ENCODE results near the gene MRPS18A. TPM values are rescaled to one million over a fixed set of nuclear protein-coding genes. Genes with fewer than 3 reads are reported as not detected.
"Not testable (repeated sequence)": the region's sequence is repeated elsewhere in the genome, so short reads cannot be mapped to it uniquely, and the experiment has no call there.

MRPS18A gene
- total and polyA plus RNA-seq, 2 experiments from 2014 or later: 58.6 to 62.7 TPM

DNA sequence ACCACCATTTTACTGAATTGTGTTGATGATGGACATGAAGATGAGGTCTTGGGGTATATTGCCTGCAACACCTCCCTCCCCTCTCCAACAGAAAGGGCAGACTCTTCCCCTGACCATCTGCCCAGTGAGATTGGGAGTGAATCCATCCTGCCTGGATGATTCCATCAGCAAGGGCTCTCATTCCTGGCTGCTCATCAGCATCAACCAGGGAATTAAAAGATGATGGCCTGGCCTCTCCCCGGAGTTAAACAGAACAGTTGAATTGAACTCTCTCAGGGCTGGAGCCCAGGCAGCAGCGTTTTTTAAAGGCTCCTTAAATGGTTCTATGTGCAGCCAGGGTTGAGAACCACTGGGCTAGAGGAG is 14.6 kb upstream of the MRPS18A start (continued):
- TF ChIP-seq, protein P1, sequence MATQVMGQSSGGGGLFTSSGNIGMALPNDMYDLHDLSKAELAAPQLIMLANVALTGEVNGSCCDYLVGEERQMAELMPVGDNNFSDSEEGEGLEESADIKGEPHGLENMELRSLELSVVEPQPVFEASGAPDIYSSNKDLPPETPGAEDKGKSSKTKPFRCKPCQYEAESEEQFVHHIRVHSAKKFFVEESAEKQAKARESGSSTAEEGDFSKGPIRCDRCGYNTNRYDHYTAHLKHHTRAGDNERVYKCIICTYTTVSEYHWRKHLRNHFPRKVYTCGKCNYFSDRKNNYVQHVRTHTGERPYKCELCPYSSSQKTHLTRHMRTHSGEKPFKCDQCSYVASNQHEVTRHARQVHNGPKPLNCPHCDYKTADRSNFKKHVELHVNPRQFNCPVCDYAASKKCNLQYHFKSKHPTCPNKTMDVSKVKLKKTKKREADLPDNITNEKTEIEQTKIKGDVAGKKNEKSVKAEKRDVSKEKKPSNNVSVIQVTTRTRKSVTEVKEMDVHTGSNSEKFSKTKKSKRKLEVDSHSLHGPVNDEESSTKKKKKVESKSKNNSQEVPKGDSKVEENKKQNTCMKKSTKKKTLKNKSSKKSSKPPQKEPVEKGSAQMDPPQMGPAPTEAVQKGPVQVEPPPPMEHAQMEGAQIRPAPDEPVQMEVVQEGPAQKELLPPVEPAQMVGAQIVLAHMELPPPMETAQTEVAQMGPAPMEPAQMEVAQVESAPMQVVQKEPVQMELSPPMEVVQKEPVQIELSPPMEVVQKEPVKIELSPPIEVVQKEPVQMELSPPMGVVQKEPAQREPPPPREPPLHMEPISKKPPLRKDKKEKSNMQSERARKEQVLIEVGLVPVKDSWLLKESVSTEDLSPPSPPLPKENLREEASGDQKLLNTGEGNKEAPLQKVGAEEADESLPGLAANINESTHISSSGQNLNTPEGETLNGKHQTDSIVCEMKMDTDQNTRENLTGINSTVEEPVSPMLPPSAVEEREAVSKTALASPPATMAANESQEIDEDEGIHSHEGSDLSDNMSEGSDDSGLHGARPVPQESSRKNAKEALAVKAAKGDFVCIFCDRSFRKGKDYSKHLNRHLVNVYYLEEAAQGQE (IDR thresholded peaks at IDR 0.05; ENCODE audit: unreplicated experiment): no peak
- TF ChIP-seq, protein P2, sequence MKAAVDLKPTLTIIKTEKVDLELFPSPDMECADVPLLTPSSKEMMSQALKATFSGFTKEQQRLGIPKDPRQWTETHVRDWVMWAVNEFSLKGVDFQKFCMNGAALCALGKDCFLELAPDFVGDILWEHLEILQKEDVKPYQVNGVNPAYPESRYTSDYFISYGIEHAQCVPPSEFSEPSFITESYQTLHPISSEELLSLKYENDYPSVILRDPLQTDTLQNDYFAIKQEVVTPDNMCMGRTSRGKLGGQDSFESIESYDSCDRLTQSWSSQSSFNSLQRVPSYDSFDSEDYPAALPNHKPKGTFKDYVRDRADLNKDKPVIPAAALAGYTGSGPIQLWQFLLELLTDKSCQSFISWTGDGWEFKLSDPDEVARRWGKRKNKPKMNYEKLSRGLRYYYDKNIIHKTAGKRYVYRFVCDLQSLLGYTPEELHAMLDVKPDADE (IDR thresholded peaks at IDR 0.05): no peak
- no peak for TF ChIP-seq JUNB (IDR thresholded peaks at IDR 0.05; ENCODE audit: unreplicated experiment)
- TF ChIP-seq ZNF114 (CRISPR knock-in tag; IDR thresholded peaks at IDR 0.05): no peak
- TF ChIP-seq NANOG (IDR thresholded peaks at IDR 0.05; ENCODE audit: borderline replicate concordance): no peak
- no peak for TF ChIP-seq CREB1 (CRISPR knock-in tag; IDR thresholded peaks at IDR 0.05; ENCODE audit: low read depth)
- TF ChIP-seq STAT1 (IDR thresholded peaks at IDR 0.05; ENCODE audit: unreplicated experiment): no peak
- TF ChIP-seq, protein P3, sequence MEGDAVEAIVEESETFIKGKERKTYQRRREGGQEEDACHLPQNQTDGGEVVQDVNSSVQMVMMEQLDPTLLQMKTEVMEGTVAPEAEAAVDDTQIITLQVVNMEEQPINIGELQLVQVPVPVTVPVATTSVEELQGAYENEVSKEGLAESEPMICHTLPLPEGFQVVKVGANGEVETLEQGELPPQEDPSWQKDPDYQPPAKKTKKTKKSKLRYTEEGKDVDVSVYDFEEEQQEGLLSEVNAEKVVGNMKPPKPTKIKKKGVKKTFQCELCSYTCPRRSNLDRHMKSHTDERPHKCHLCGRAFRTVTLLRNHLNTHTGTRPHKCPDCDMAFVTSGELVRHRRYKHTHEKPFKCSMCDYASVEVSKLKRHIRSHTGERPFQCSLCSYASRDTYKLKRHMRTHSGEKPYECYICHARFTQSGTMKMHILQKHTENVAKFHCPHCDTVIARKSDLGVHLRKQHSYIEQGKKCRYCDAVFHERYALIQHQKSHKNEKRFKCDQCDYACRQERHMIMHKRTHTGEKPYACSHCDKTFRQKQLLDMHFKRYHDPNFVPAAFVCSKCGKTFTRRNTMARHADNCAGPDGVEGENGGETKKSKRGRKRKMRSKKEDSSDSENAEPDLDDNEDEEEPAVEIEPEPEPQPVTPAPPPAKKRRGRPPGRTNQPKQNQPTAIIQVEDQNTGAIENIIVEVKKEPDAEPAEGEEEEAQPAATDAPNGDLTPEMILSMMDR (conservative IDR thresholded peaks at IDR 0.05; ENCODE audit: low read depth in 2 of 2): no peak

DNA sequence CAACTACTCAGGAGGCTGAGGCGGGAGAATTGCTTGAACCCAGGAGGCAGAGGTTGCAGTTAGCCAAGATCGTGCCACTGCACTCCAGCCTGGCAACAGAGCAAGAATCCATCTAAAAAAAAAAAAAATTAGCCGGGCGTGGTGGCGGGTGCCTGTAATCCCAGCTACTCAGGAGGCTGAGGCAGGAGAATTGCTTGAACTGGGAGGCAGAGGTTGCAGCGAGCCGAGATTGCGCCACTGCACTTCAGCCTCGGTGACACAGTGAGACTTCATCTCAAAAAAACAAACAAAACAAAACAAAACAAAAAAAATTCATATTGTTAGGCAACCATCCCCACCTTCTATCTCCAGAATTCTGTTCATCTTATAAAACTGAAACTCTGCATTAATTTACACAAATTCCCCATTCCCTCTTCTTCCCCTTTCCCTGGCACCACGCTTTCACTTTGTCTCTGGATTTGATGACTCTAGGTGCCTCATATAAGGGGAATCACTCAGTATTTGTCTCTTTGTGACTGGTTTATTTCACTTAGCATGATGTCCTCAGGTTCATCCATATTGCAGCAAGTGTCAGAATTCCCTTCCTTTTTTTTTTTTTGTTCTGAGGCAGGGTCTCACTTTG is 13.5 kb upstream of the MRPS18A start:
- H3K27ac ChIP-seq (ENCODE audit: low read depth); ATAC-seq; H3K4me3 Mint-ChIP-seq; H3K36me3 Mint-ChIP-seq (ENCODE audit: low read depth); H3K9me3 Mint-ChIP-seq; DNase-seq (ENCODE audit: low spot score); H4K20me1 ChIP-seq (replicated peaks; ENCODE audit: insufficient read depth); H3K36me3 ChIP-seq (ENCODE audit: insufficient read depth); H3K27me3 ChIP-seq (ENCODE audit: insufficient read depth); H3F3A ChIP-seq (replicated peaks; ENCODE audit: low read depth); H2AFZ ChIP-seq; H3K4me3 ChIP-seq; H3K9me2 ChIP-seq (ENCODE audit: insufficient read depth); H3K79me2 ChIP-seq (replicated peaks; ENCODE audit: insufficient read depth): not testable (repeated sequence)
- peaks cover 11% of the 10 kb centered on the region for H3K27me3 Mint-ChIP-seq (ENCODE audit: insufficient read depth, low read depth, poor library complexity)
- peaks cover 68% of the 10 kb centered on the region for H3K4me1 Mint-ChIP-seq
- peak overlapping the region; percentile 22; the same call in 1 of the 2 replicates for H3K27ac Mint-ChIP-seq
- H3K4me2 ChIP-seq: 0 out of 2 replicates have a peak overlapping the region, but pooled peaks have one; percentile 74
- peaks cover 54% of the 10 kb centered on the region for H3K4me1 ChIP-seq (ENCODE audit: insufficient read depth)

All from GM23338 (cell line).